GM12874 (cell line): Measurements from ENCODE around the gene TWNK.

Source experiments
- TF ChIP-seq, protein P1 (sequence below): IDR thresholded peaks from 2 replicates; pipeline ENCODE4 v1.5.1; 2011; ENCODE audit warnings: low read depth, mild to moderate bottlenecking, control low read depth, low read length, moderate library complexity; ENCODE audit not compliant: insufficient read depth

Gene TWNK

DNA sequence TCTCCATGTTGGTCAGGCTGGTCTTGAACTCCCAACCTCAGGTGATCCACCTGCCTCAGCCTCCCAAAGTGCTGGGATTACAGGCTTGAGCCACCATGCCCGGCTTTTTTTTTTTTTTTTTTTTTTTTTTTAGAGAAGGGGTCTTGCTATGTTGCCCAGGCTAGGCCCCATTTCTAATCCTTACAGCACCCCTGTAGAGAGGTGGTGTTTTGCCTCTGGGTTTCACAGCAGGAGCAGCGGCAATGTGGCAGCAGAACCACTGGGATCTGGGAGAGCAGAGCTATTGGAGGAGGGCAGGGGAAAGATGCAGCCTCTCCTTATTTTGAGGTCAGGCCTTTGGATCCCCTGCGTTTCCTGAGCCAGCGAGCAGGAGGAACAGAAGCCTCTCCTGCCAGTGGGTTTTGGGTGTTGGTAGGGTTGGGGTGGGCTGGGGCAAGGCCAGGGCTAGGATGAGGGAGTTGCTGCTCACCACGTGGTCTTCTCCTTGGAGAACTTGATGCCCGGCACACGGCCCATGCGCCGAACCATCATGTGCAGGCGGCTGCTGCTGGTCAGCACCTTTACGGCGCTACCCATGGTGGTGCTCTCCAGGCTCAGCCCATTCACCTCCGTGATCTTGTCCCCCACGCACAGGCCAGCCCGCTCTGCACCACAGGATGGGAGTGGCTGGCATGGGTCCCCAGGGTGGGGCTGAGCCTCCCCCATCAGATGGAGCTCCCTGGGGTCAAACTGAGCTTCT lies 35.8 kb downstream of the TWNK start:
- TF ChIP-seq, protein P1, sequence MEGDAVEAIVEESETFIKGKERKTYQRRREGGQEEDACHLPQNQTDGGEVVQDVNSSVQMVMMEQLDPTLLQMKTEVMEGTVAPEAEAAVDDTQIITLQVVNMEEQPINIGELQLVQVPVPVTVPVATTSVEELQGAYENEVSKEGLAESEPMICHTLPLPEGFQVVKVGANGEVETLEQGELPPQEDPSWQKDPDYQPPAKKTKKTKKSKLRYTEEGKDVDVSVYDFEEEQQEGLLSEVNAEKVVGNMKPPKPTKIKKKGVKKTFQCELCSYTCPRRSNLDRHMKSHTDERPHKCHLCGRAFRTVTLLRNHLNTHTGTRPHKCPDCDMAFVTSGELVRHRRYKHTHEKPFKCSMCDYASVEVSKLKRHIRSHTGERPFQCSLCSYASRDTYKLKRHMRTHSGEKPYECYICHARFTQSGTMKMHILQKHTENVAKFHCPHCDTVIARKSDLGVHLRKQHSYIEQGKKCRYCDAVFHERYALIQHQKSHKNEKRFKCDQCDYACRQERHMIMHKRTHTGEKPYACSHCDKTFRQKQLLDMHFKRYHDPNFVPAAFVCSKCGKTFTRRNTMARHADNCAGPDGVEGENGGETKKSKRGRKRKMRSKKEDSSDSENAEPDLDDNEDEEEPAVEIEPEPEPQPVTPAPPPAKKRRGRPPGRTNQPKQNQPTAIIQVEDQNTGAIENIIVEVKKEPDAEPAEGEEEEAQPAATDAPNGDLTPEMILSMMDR, result no peak

DNA sequence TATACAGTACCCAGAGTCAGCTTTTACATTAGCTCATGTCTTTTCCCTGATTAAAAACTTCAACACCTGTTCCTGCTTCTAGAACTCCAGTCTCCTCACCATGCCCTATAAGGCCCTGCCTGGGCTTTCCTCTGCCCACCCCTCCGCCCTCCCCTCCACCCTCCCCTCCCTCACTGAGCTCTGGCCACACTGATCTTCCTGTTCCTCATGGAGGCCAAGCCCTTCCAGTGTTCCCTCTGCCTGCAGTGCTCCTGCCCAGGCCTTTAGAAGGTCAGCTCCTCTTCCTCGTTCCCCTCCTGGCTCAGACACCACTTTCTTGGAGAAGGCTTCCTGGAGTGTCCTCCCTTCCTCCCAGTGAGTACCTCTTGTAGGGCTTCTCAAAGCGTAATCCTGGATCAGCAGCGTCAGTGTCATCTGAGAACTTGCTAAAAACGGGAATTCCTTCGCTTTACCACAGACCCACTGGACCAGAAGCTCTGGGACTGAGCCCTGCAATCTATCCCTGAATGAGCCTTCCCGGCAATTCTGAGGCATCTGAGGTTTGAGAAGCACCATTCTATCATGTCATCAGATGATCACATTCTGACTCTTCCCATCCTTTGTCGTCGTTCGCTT lies 39.9 kb downstream of the TWNK start:
- TF ChIP-seq, protein P1, result no peak

DNA sequence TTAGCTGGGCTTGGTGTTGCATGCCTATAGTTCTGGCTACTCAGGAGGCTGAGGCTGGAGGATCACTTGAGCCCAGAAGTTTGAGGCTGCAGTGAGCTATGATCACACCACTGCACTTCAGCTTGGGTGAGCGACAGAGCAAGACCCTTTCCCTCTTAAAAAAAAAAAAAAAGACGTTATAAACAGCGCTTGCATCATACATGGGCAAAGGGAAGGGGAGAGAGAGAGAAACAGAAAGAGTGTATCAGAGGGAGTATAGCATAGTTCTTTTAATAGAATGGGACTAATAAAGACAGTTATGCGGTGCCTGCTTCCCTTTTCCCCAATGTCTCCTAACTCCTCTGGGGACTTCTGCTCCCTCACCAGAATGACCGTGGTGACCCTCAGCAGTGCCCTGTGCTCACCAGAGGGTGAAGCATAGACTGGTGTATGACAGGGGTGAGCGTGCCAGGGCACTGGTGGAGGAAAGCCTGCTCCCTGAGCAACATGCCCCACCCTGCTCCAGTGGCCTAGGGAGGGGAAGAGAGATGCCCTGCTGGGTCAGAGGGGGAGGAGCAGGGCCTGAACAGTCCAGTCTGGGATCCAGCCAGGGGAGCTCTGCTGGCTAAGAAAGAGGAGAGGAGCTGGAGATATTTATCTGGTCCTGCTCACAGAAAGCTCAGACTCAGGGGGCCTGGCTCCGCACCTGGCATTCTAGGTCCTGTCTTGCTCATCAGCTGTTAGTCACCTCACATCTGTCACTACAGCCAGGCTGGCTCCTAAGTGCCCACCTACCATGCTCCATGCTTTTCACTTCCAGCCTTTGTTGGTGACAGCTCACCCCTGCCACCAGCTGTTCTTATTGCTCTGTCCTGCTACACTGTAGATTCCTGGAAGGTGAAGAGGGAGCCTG lies 41.3 kb downstream of the TWNK start:
- TF ChIP-seq, protein P1, result no peak

DNA sequence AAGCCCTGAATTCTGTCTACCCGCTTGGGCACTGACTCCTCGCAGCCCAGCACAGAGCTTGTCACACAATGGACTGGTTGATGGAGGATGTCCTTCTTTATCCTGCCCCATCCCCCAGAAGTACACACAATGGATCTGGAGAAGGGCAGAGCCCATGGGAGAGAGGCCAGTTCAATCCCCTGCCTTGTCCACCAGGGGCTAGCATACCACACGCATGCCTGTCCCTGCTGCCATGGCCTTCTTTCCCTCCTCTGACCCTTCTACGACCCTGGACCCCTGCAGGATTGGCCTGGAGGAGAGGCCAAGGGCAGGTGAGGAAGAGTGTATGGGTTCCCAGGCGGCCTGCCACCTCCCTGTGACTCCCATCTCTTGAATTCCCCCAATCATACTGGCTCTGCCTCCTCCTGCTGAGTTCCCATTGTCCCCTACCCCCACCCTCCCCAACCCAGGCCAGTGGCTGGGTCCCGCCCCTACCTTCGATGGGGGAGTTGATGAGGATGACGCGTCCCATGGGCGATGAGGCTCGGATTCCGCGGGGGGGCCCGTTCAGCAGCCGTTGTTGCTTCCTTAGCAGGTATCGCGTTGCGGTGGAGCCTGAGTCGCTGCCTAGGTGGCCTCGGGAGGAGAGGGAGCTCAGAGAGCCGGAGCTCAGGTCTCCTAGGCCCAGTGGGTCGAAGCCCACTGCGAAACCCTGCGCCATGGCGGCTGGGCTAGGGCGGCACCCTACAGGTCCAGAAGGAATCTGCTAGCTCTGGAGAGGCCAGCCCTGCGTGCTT lies 42.4 kb downstream of the TWNK start:
- TF ChIP-seq, protein P1, result no peak

DNA sequence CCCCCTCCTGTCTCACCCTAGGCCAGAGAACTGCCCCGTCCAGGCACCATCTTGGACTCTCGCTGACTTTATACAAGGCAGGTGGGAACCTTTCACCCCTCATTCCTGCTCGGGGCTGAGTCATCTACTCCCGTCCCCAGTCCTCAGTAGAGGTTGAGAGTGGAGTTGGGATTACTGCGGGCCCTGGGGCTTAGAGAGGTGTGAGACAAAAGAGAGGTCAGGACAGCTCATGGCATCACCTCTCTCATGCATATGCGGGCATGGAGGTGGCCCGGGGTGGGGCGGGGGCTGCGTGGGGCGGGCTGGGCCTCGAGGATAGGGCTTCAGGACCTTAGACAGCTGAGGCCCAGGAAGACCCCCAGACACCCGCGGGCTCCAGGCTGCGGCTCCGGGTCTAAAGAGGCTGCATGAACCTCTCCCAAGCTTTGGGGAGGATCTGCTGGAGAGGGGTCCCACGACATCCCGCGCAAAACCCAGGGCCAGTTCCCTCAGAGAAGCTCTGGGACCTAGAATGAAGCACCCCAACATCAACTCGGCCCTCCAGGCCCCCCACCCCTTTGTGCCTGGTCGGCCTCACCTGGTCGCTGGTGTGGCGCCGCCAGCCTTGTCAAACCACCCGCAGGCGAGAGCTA lies 43.3 kb downstream of the TWNK start:
- TF ChIP-seq, protein P1, result no peak

DNA sequence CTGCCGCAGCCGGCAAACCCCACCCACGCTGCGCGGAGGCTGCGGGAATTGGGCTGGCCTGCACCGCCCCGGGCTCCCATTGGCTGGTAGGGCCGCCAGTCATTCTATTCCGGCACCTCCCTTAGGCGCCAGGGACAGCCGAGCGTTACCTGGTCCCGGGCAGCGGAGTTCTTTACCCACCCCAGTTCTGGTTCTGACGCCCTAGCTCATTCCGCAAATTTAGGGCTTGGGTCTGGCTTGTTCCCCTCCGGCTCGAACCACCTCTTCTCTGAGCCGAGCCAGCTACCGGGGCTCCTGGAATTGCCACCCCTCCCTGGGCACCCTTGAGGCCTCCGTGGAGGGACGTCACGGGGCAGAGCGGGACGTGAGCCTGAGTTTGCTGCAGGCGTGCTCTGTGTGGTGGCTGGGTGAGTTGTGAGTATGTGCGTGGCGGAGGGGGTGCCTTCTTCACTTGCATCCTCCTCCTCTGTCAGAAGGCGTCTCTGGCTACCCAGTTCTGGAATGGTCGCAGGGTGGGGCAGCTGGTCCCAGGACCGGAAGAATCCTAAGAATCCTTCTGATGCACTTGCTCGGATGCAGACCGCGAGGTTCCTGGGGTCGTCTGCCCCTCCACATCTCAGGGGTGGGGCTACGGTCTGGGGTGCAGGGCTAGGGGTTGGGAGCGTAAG lies 43.9 kb downstream of the TWNK start, which contains the start of the genes PDZD7 and SFXN3:
PDZD7 (minus strand) TSS at position 2 of the 668 bp plus-strand sequence. CDS start 910 bp downstream, outside the sequence.
SFXN3 (plus strand) TSS at position 107 of the 668 bp plus-strand sequence. CDS start 3,461 bp downstream, outside the sequence.
- TF ChIP-seq, protein P1, result no peak
